SU-DHL-6 (cell line): ENCODE data around the gene CDPF1.

Experiments
- CTCF ChIP-seq: fragments of 200-600 bp; sonication (generic); IDR thresholded peaks from one replicate; pipeline ENCODE4 v1.5.1; 2017; ENCODE audit warnings: antibody characterized with exemption, mild to moderate bottlenecking, low read length, moderate library complexity; ENCODE audit not compliant: insufficient read depth, poor library complexity, severe bottlenecking
- EZH2phosphoT487 ChIP-seq: fragments of 200-600 bp; sonication (generic), shearing (Covaris generic); conservative IDR thresholded peaks from 2 replicates; pipeline ENCODE4 v1.6.1; 2018; ENCODE audit warnings: mild to moderate bottlenecking, antibody characterized with exemption, low read length, moderate library complexity, mixed read lengths

GRCh38 chr22:46246178-46246577 lies 3.9 kb downstream of the CDPF1 start:
- TF ChIP-seq EZH2phosphoT487 (no peak), CTCF (no peak)
